ENCODE measurements around the gene HIGD2A.

Gene HIGD2A

GRCh38 chr5:176418251-176418650, 29.7 kb downstream of the HIGD2A start:
- DNase-seq: no peak

- DNase-seq: no peak
Observed at GRCh38 chr5:176420086-176420485, 31.5 kb downstream of the HIGD2A start.

- no peak for DNase-seq
Observed at GRCh38 chr5:176420972-176421544, 32.5 kb downstream of the HIGD2A start.

DNA sequence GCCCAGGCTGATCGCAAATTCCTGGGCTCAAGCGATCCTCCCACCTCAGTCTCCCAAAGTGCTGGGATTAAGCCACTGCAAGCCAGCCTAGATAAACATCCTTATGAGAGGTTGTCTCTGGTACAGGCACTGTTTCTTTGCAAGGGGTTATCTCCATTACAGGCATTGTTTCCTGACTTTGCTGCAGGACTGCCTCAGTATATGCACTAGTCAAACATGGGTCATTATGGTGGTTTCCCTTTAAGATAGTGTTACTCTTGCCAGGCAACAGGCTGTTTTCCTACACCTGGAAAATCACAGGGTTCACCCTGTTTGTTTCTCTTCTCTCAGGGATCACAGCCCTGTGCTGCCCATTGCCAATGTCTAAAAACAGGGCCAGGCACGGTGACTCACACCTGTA, 35.6 kb downstream of the HIGD2A start:
- DNase-seq: no peak

DNA sequence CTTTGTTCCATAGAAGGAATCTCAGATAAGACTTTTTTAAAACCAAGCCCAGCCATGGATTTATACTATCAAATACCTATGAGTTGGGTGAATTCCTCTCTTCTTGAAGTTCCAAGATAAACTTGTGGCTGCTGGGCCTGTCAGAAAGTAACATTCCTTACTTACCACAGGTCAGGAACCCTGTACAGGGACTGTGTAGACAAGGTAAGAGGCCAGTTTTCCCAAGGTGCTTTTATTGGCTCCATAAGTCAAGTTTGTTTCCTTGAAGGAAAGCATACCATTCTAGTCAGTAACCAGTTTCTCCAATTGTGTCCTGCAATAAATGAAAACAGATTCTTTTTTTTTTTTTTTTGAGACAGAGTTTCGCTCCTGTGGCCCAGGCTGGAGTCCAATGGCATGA, 36.6 kb downstream of the HIGD2A start:
- no peak for DNase-seq

GRCh38 chr5:176425791-176426190, 37.2 kb downstream of the HIGD2A start:
- DNase-seq: no peak

DNA sequence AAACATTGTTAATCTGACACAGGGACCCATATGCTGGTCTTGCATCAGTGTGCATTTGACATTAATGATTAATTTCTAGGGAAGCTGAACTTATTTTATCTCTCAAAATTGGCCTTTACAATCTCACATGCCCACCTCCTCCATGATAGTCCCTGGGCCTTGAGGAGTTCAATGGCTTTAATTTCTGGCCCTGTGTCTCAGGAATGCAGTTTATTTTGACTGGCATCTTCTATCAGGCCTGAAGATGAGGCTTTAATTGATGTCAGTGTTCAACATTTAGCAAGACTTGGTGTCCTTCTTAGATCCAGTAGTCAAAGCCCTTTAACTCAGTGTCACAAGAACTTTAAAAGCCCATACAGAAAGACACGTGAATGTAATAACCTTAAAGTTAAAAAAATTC, 38.3 kb downstream of the HIGD2A start:
- no peak for DNase-seq

- no peak for DNase-seq
Observed at GRCh38 chr5:176427971-176428370, 39.4 kb downstream of the HIGD2A start.

GRCh38 chr5:176429972-176430371, 41.4 kb downstream of the HIGD2A start:
- DNase-seq: no peak

- DNase-seq: no peak
Observed at GRCh38 chr5:176432707-176433106, 44.2 kb downstream of the HIGD2A start.

GRCh38 chr5:176436656-176437055, 48.1 kb downstream of the HIGD2A start:
- DNase-seq: no peak

GRCh38 chr5:176438959-176439757, 50.6 kb downstream of the HIGD2A start:
- no peak for DNase-seq
